Panc1 (cell line): ENCODE measurements around the gene LIN28B. TPM values are rescaled to one million over a fixed set of nuclear protein-coding genes. Genes with fewer than 3 reads are reported as not detected.

Experiments
- ATAC-seq: fragments of 200-7000 bp; cut with Tn5 transposase; 2 replicates; pipeline ENCODE4 v1.9.1; 2020; ENCODE audit warnings: mild to moderate bottlenecking, moderate library complexity
- BruUV-seq: library from RNA; stranded (reverse); fragments of 400-500 nt; replicated peaks from 2 replicates; lab custom pipeline; 2021; lab: Mats Ljungman, UMichigan
- CTCF ChIA-PET: fragments of 300-600 bp; sonication (Branson Sonifier 250); formaldehyde crosslinking; loops from one replicate; lab custom pipeline; 2022; ENCODE audit warnings: antibody characterized with exemption; lab: Charles Lee
- POLR2A ChIA-PET: fragments of 300-600 bp; sonication (Branson Sonifier 250); formaldehyde crosslinking; loops from one replicate; lab custom pipeline; 2022; ENCODE audit warnings: antibody characterized with exemption; lab: Charles Lee
- DNase-seq: peaks from one replicate; pipeline ENCODE4 v3.0.0-alpha.2; 2010; ENCODE audit warnings: low read depth, low spot score
- H3K27ac ChIP-seq: 2 replicates; pipeline ENCODE4 v1.5.1; 2011; ENCODE audit warnings: mild to moderate bottlenecking, low read length, inconsistent platforms
- H3K27me3 ChIP-seq: fragments of 200-500 bp; sonication (Bioruptor generic); 2 replicates; pipeline ENCODE4 v1.6.0; 2014; ENCODE audit warnings: low read length, inconsistent platforms; ENCODE audit not compliant: control insufficient read depth, insufficient read depth
- H3K36me3 ChIP-seq: fragments of 200-500 bp; sonication (Bioruptor generic); 2 replicates; pipeline ENCODE4 v1.5.1; 2014; ENCODE audit warnings: inconsistent platforms, mild to moderate bottlenecking, low read length, moderate library complexity; ENCODE audit not compliant: control insufficient read depth, insufficient read depth
- H3K4me1 ChIP-seq: 2 replicates; pipeline ENCODE4 v1.5.1; 2011; ENCODE audit warnings: inconsistent platforms, mild to moderate bottlenecking, low read length, moderate library complexity; ENCODE audit not compliant: control insufficient read depth, insufficient read depth
- H3K4me3 ChIP-seq, 2 experiments: 2 replicates each; pipeline ENCODE4 v1.5.1; 2011 to 2012; ENCODE audit warnings: low read depth in 2 of 2, low read length in 2 of 2, mild to moderate bottlenecking in 2 of 2, inconsistent platforms in 1 of 2, moderate library complexity in 1 of 2
- H3K9me3 ChIP-seq: fragments of 200-500 bp; sonication (Bioruptor generic); 2 replicates; pipeline ENCODE4 v1.5.1; 2014; ENCODE audit warnings: low read depth, mild to moderate bottlenecking, inconsistent platforms, low read length, moderate library complexity; ENCODE audit not compliant: control insufficient read depth, insufficient read depth
- POLR2AphosphoS5 ChIP-seq: IDR thresholded peaks from 2 replicates; pipeline ENCODE4 v1.6.1; 2012; ENCODE audit warnings: mild to moderate bottlenecking, low read depth, low read length, moderate library complexity
- SIN3A ChIP-seq: IDR thresholded peaks from 2 replicates; pipeline ENCODE4 v1.6.1; 2012; ENCODE audit warnings: low read depth, mild to moderate bottlenecking, low read length, moderate library complexity, borderline replicate concordance; ENCODE audit not compliant: insufficient read depth
- TCF7L2 ChIP-seq: IDR thresholded peaks from 2 replicates; pipeline ENCODE4 v1.6.1; 2011; ENCODE audit warnings: mild to moderate bottlenecking, low read depth, low read length, inconsistent platforms
- in situ Hi-C: cut with HindIII; loops from 2 replicates; pipeline ENCODE4 v1.10.0; 2016; ENCODE audit warnings: low sequenced_read_pairs, low pct_unique_long_range_greater_than_20kb
- intact Hi-C: fragments of 100-400 bp; cut with micrococcal nuclease; formaldehyde crosslinking; loops from one replicate; pipeline ENCODE4 v1.10.0; 2022; ENCODE audit not compliant: unreplicated experiment
- total RNA-seq: library from RNA; stranded (reverse); gene quantifications from one replicate; pipeline ENCODE4 v1.2.1, GENCODE V29; 2021; ENCODE audit not compliant: unreplicated experiment
- TF ChIP-seq, protein P1 (sequence below), 2 experiments: IDR thresholded peaks; 2 replicates each; pipeline ENCODE4 v1.6.1; 2011 to 2012; ENCODE audit warnings: low read depth in 2 of 2, control low read depth in 1 of 2, low read length in 1 of 2, mild to moderate bottlenecking in 1 of 2, moderate library complexity in 1 of 2; ENCODE audit not compliant: insufficient read depth in 1 of 2
- TF ChIP-seq, protein P2 (sequence below): fragments of 450-650 bp; IDR thresholded peaks from 2 replicates; pipeline ENCODE4 v1.5.1; 2017; ENCODE audit warnings: mild to moderate bottlenecking

The LIN28B gene
- total RNA-seq, 1 experiment from 2014 or later: 5.8 TPM

DNA sequence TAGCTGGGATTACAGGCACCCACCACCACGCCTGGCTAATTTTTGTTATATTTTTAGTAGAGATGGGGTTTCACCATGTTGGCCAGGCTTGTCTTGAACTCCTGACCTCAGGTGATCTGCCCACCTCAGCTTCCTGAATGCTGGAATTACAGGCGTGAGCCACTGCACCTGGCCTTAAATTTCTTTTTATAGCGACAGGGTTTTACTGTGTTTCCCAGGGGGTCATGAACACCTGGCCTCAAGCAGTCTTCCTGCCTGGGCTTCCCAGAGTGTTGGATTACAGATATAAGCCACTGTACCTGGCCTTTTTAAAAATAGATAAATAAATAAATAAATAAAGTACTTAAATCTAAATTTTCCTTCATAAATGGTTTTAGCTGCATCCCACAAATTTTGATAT is 57.5 kb downstream of the LIN28B start:
- Histone ChIP-seq H3K27me3 (no peaks in the 10 kb centered on the region), H3K9me3 (no peaks in the 10 kb centered on the region), H3K4me1 (no peaks in the 10 kb centered on the region), H3K27ac (no peak overlapping the region), H3K4me3 (no peak overlapping the region), H3K36me3 (no peaks in the 10 kb centered on the region)
- in situ Hi-C loops: no loop called here
- DNase-seq: no peak
- POLR2A ChIA-PET: no interaction called here
- no TSS peak for BruUV-seq
- CTCF ChIA-PET: no interaction called here
- intact Hi-C loops: no loop called here
- ATAC-seq: no peak
- TF ChIP-seq TCF7L2 (no peak), SIN3A (no peak)
- TF ChIP-seq, protein P1, sequence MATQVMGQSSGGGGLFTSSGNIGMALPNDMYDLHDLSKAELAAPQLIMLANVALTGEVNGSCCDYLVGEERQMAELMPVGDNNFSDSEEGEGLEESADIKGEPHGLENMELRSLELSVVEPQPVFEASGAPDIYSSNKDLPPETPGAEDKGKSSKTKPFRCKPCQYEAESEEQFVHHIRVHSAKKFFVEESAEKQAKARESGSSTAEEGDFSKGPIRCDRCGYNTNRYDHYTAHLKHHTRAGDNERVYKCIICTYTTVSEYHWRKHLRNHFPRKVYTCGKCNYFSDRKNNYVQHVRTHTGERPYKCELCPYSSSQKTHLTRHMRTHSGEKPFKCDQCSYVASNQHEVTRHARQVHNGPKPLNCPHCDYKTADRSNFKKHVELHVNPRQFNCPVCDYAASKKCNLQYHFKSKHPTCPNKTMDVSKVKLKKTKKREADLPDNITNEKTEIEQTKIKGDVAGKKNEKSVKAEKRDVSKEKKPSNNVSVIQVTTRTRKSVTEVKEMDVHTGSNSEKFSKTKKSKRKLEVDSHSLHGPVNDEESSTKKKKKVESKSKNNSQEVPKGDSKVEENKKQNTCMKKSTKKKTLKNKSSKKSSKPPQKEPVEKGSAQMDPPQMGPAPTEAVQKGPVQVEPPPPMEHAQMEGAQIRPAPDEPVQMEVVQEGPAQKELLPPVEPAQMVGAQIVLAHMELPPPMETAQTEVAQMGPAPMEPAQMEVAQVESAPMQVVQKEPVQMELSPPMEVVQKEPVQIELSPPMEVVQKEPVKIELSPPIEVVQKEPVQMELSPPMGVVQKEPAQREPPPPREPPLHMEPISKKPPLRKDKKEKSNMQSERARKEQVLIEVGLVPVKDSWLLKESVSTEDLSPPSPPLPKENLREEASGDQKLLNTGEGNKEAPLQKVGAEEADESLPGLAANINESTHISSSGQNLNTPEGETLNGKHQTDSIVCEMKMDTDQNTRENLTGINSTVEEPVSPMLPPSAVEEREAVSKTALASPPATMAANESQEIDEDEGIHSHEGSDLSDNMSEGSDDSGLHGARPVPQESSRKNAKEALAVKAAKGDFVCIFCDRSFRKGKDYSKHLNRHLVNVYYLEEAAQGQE (IDR thresholded peaks at IDR 0.05; ENCODE audit: insufficient read depth in 1 of 2, low read depth in 2 of 2, low read length in 1 of 2): no peak
- TF ChIP-seq, protein P2, sequence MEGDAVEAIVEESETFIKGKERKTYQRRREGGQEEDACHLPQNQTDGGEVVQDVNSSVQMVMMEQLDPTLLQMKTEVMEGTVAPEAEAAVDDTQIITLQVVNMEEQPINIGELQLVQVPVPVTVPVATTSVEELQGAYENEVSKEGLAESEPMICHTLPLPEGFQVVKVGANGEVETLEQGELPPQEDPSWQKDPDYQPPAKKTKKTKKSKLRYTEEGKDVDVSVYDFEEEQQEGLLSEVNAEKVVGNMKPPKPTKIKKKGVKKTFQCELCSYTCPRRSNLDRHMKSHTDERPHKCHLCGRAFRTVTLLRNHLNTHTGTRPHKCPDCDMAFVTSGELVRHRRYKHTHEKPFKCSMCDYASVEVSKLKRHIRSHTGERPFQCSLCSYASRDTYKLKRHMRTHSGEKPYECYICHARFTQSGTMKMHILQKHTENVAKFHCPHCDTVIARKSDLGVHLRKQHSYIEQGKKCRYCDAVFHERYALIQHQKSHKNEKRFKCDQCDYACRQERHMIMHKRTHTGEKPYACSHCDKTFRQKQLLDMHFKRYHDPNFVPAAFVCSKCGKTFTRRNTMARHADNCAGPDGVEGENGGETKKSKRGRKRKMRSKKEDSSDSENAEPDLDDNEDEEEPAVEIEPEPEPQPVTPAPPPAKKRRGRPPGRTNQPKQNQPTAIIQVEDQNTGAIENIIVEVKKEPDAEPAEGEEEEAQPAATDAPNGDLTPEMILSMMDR: no peak

- no peak overlapping the region for H3K27ac ChIP-seq
- H3K36me3 ChIP-seq: no peaks in the 10 kb centered on the region
- H3K27me3 ChIP-seq: no peaks in the 10 kb centered on the region
- intact Hi-C loops: no loop called here
- in situ Hi-C loops: no loop called here
- no peak for ATAC-seq
- H3K4me3 ChIP-seq: no peak overlapping the region
- no TSS peak for BruUV-seq
- no peaks in the 10 kb centered on the region for H3K4me1 ChIP-seq
- no peaks in the 10 kb centered on the region for H3K9me3 ChIP-seq
- TF ChIP-seq POLR2AphosphoS5: no peak
- no peak for TF ChIP-seq SIN3A
- TF ChIP-seq, protein P1 (IDR thresholded peaks at IDR 0.05; ENCODE audit: insufficient read depth in 1 of 2, low read depth in 2 of 2, low read length in 1 of 2): no peak
- TF ChIP-seq, protein P2: no peak
- TF ChIP-seq TCF7L2: no peak
- ChIA-PET POLR2A (no interaction called here), CTCF (no interaction called here)
- DNase-seq: no peak
Measured at GRCh38 chr6:105014954-105015353, 58.0 kb downstream of the LIN28B start.
